GM12873 (cell line): ENCODE results near the gene KCNH5.

Experiments
- CTCF ChIP-seq: IDR thresholded peaks from 2 replicates; pipeline ENCODE4 v1.5.1; 2012; ENCODE audit warnings: low read depth, mild to moderate bottlenecking, moderate library complexity, low read length, control low read depth; ENCODE audit not compliant: insufficient read depth; ENCODE audit errors: missing control alignments

Gene KCNH5

DNA sequence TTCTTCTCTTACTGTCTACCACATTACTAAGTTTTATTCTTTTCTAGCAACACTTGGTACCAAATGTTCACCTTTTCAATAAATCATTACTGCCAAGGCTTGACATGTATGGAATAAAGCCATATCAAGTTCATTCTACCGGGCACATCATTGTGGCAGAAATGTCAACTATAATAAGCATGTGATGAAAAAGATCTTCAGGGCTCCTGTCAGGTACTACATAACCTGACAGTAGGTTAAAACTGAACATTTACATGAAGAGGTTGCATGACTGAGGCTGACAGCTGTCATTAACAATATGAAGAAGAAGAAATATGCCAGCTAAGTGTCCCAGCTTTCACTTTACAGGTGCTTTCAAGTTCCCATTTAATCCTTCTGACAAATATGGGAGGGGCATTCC is 178.9 kb downstream of the KCNH5 start:
- no peak for TF ChIP-seq CTCF

DNA sequence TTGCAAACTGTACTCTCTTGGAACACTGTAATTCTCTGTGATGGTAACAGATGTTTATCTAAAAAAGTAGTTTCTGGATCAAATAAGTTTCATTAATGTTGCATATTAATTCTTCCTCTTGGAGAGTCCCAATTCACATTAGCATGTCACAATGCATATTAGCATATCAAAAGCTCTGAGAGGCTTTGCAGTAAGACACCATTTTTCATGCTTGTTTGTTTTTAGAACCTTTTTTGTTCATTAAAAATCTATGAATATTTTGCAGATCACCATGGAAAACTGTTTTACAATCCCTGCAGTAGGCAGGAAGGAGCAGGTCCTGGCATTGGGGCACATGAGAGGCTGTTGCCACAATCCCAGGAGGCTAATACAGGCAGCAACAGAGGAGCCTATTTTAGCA is 180.7 kb downstream of the KCNH5 start:
- TF ChIP-seq CTCF: no peak

DNA sequence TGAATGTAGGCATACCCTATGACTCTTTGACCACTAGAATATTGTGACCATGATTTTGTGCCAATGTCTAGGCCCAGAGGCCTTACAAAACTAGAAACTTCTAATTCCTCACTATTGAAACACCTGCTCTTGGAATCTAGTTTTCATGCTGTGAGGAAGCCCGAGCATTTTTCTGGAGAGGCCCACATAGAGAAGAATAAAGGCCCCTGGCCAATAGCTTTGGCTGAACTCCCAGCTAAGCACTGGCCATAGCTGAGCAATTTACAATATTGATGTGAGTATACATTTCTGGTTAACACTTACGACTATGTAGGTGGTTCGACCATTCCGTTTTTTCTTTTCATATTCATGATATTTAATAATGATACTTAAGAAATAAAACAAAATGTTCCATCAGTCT is 190.3 kb downstream of the KCNH5 start:
- TF ChIP-seq CTCF: no peak

- no peak for TF ChIP-seq CTCF
Observed at GRCh38 chr14:62847168-62847567, 198.1 kb downstream of the KCNH5 start.

- no peak for TF ChIP-seq CTCF
Observed at GRCh38 chr14:62844546-62844945, 200.7 kb downstream of the KCNH5 start.

DNA sequence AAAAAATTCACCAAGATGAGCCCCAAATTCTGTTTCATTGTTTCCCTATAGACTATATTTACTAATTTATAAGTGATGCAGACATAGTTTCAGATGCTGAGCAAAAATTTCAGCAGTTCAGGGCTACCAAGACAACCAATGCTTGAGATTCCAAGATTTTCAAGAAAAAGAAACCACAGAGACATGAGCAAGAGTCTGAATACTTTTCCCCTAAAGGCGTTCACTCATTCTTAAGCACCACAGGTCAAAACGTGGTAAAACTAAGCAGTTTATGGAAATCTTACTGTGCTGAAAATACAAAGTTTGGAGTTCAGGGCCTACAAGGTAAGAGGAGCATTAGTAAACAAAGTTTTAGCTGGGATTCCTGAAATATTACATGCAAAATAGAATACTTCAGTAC is 221.2 kb downstream of the KCNH5 start:
- TF ChIP-seq CTCF: no peak

GRCh38 chr14:62819931-62820330 is 225.3 kb downstream of the KCNH5 start:
- TF ChIP-seq CTCF: no peak

DNA sequence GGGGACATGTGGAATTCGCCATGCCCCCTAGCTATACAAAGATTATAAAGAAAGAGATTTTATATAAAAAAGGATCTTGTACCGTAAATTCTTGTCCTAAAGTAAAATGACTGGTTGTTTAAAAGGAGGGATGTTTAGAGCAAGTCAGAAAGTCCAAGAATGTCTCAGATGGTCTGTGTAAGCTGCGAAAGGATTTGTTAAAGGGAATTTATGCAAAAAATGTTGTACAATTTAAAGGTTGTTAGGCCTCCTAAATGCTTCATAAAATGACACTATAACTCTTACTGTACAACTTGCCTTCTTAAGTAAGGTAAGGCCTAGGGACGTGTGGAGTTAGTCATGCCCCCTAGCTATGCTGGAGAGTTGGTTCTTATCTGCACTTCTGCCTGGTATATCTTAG is 237.6 kb downstream of the KCNH5 start:
- no peak for TF ChIP-seq CTCF
